GM23338 (cell line): ENCODE results near the gene PHF20. TPM values are rescaled to one million over a fixed set of nuclear protein-coding genes. Genes with fewer than 3 reads are reported as not detected.

Experiments used
- ATAC-seq: fragments of 200-7000 bp; cut with Tn5 transposase; 3 replicates; pipeline ENCODE4 v1.9.1; 2020
- DNase-seq: peaks from one replicate; pipeline ENCODE4 v3.0.0-alpha.2; 2015; ENCODE audit warnings: low spot score
- H2AFZ ChIP-seq: fragments of 200-600 bp; sonication (generic); 2 replicates; pipeline ENCODE4 v1.8.0; 2016; ENCODE audit warnings: antibody characterized with exemption, mild to moderate bottlenecking, moderate library complexity
- H3F3A ChIP-seq: fragments of 200-600 bp; sonication (generic); replicated peaks from 2 replicates; pipeline ENCODE4 v1.8.0; 2017; ENCODE audit warnings: antibody characterized with exemption, mixed run types, low read depth
- H3K27ac ChIP-seq: fragments of 200-600 bp; sonication (generic); 2 replicates; pipeline ENCODE4 v1.6.1; 2016; ENCODE audit warnings: low read depth
- H3K27me3 ChIP-seq: fragments of 200-600 bp; sonication (generic); 2 replicates; pipeline ENCODE4 v1.8.0; 2016; ENCODE audit warnings: mild to moderate bottlenecking, mixed run types, moderate library complexity; ENCODE audit not compliant: insufficient read depth
- H3K36me3 ChIP-seq: fragments of 200-600 bp; sonication (generic); 2 replicates; pipeline ENCODE4 v1.8.0; 2016; ENCODE audit warnings: mild to moderate bottlenecking; ENCODE audit not compliant: insufficient read depth
- H3K4me1 ChIP-seq: fragments of 200-600 bp; sonication (generic); 2 replicates; pipeline ENCODE4 v1.8.0; 2016; ENCODE audit warnings: mild to moderate bottlenecking, moderate library complexity; ENCODE audit not compliant: insufficient read depth
- H3K4me2 ChIP-seq: fragments of 200-600 bp; sonication (generic); 2 replicates; pipeline ENCODE4 v1.7.1; 2017; ENCODE audit warnings: mixed run types
- H3K4me3 ChIP-seq: fragments of 200-600 bp; sonication (generic); 2 replicates; pipeline ENCODE4 v1.6.1; 2016; ENCODE audit warnings: mixed run types
- H3K79me2 ChIP-seq: fragments of 200-600 bp; sonication (generic); replicated peaks from 2 replicates; pipeline ENCODE4 v1.8.0; 2017; ENCODE audit warnings: mild to moderate bottlenecking; ENCODE audit not compliant: insufficient read depth
- H3K9me2 ChIP-seq: fragments of 200-600 bp; sonication (generic); 2 replicates; pipeline ENCODE4 v1.8.0; 2017; ENCODE audit not compliant: insufficient read depth
- H4K20me1 ChIP-seq: fragments of 200-600 bp; sonication (generic); replicated peaks from 2 replicates; pipeline ENCODE4 v1.8.0; 2017; ENCODE audit warnings: mild to moderate bottlenecking; ENCODE audit not compliant: insufficient read depth
- H3K27ac Mint-ChIP-seq: 2 replicates; pipeline ENCODE4 v1.8.0; 2020; ENCODE audit warnings: inconsistent platforms, mild to moderate bottlenecking, moderate library complexity, mixed read lengths
- H3K27me3 Mint-ChIP-seq: 3 replicates; pipeline ENCODE4 v1.8.0; 2022; ENCODE audit warnings: low read depth, mild to moderate bottlenecking, moderate library complexity, mixed read lengths, inconsistent platforms; ENCODE audit not compliant: insufficient read depth, poor library complexity
- H3K36me3 Mint-ChIP-seq: 3 replicates; pipeline ENCODE4 v1.8.0; 2021; ENCODE audit warnings: low read depth, mild to moderate bottlenecking, inconsistent platforms, moderate library complexity, mixed read lengths
- H3K4me1 Mint-ChIP-seq: 3 replicates; pipeline ENCODE4 v1.8.0; 2020; ENCODE audit warnings: mild to moderate bottlenecking, inconsistent platforms, mixed read lengths
- H3K4me3 Mint-ChIP-seq: 3 replicates; pipeline ENCODE4 v1.8.0; 2021; ENCODE audit warnings: moderate library complexity, mild to moderate bottlenecking, inconsistent platforms, mixed read lengths
- H3K9me3 Mint-ChIP-seq: 3 replicates; pipeline ENCODE4 v1.8.0; 2020; ENCODE audit warnings: moderate library complexity, mild to moderate bottlenecking, inconsistent platforms, mixed read lengths
- CREB1 ChIP-seq: fragments of 250-450 bp; sonication (Bioruptor Pico); IDR thresholded peaks from 2 replicates; pipeline ENCODE4 v1.5.0; 2020; ENCODE audit warnings: low read depth, mild to moderate bottlenecking, moderate library complexity
- CTCF ChIP-seq, 2 experiments: fragments of 200-600 bp in 1 of 2; sonication (generic) in 1 of 2; conservative IDR thresholded peaks; 2 replicates each; pipeline versions ENCODE4 v1.5.1 to v1.6.1; 2016 to 2017; ENCODE audit warnings: antibody characterized with exemption in 2 of 2, low read depth in 2 of 2, mild to moderate bottlenecking in 2 of 2, moderate library complexity in 1 of 2
- EZH2 ChIP-seq: fragments of 200-600 bp; sonication (generic); IDR thresholded peaks from one replicate; pipeline ENCODE4 v1.8.0; 2017; ENCODE audit warnings: antibody characterized with exemption, mild to moderate bottlenecking, low read depth; ENCODE audit not compliant: unreplicated experiment
- EZH2phosphoT487 ChIP-seq: fragments of 200-600 bp; sonication (generic); IDR thresholded peaks from one replicate; pipeline ENCODE4 v1.8.1; 2018; ENCODE audit warnings: antibody characterized with exemption; ENCODE audit not compliant: unreplicated experiment
- JUNB ChIP-seq: IDR thresholded peaks from one replicate; pipeline ENCODE4 v1.6.1; 2016; ENCODE audit warnings: antibody characterized with exemption; ENCODE audit not compliant: unreplicated experiment
- NANOG ChIP-seq: IDR thresholded peaks from 2 replicates; pipeline ENCODE4 v1.6.1; 2016; ENCODE audit warnings: antibody characterized with exemption, borderline replicate concordance
- POLR2AphosphoS5 ChIP-seq: IDR thresholded peaks from 2 replicates; pipeline ENCODE4 v1.6.1; 2016; ENCODE audit warnings: antibody characterized with exemption, low read depth
- STAT1 ChIP-seq: IDR thresholded peaks from one replicate; pipeline ENCODE4 v1.6.1; 2016; ENCODE audit warnings: antibody characterized with exemption; ENCODE audit not compliant: unreplicated experiment
- ZNF114 ChIP-seq: fragments of 250-450 bp; sonication (Bioruptor Pico); IDR thresholded peaks from 2 replicates; pipeline ENCODE4 v1.5.0; 2020; ENCODE audit warnings: mild to moderate bottlenecking, moderate library complexity
- ZNF331 ChIP-seq: fragments of 250-450 bp; sonication (Bioruptor Pico); IDR thresholded peaks from 2 replicates; pipeline ENCODE4 v1.5.0; 2020; ENCODE audit warnings: low read depth, mild to moderate bottlenecking, moderate library complexity
- polyA plus RNA-seq: library from polyadenylated mRNA; unstranded; fragments of >200 nt; fragmentation: Nextera tagmentation; extraction: Ambion mirVana; gene quantifications from 2 replicates; pipeline ENCODE4 v1.2.1, GENCODE V29; 2016
- total RNA-seq: library from RNA; depleted of rRNA; stranded (reverse); fragments of >200 nt; shearing (Covaris generic); gene quantifications from 2 replicates; pipeline ENCODE4 v1.2.3, GENCODE V29; 2014
- TF ChIP-seq, protein P1 (sequence below): IDR thresholded peaks from one replicate; pipeline ENCODE4 v1.6.1; 2018; ENCODE audit warnings: antibody characterized with exemption; ENCODE audit not compliant: unreplicated experiment
- TF ChIP-seq, protein P2 (sequence below): IDR thresholded peaks from 2 replicates; pipeline ENCODE4 v1.6.1; 2016; ENCODE audit warnings: antibody characterized with exemption
- TF ChIP-seq, protein P3 (sequence below): fragments of 250-450 bp; sonication (Bioruptor Pico); IDR thresholded peaks from 2 replicates; pipeline ENCODE4 v1.5.0; 2020; ENCODE audit warnings: mild to moderate bottlenecking, moderate library complexity

PHF20 gene
- total and polyA plus RNA-seq, 2 experiments from 2014 or later = 71.8 to 103 TPM

DNA sequence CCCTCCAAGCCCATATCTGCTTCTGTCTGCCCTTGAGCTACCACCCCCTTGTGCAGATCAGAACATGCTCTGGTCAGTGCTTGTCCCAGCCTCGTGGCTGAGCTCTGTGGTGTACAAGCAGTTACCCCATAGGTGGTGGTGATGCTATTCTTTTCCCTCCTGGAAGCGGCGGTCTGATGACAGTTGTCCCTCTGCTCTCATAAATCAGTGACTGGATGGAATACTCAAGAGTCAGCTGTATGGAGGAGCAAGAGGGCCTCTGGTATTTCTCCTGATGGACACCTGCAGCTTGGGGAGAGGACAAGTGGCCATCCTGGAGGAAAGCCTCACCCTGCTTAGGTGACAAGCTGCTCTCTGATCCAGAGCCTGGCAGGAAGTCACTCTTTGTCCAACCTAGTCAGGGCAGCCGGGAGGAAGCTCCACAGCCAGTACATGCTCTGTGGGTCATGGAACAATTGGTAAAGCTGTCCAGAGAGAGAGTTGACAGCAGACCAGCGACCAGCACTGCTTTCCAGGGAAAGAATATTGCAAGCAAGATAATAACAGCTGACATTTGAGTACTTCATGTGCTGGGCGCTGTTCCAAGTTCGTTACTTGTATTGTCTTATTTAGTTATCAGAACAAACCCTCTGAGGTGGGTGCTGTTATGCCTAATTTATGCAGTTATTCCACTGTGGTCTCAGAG, 135.3 kb downstream of the PHF20 start:
- TF ChIP-seq, protein P1, sequence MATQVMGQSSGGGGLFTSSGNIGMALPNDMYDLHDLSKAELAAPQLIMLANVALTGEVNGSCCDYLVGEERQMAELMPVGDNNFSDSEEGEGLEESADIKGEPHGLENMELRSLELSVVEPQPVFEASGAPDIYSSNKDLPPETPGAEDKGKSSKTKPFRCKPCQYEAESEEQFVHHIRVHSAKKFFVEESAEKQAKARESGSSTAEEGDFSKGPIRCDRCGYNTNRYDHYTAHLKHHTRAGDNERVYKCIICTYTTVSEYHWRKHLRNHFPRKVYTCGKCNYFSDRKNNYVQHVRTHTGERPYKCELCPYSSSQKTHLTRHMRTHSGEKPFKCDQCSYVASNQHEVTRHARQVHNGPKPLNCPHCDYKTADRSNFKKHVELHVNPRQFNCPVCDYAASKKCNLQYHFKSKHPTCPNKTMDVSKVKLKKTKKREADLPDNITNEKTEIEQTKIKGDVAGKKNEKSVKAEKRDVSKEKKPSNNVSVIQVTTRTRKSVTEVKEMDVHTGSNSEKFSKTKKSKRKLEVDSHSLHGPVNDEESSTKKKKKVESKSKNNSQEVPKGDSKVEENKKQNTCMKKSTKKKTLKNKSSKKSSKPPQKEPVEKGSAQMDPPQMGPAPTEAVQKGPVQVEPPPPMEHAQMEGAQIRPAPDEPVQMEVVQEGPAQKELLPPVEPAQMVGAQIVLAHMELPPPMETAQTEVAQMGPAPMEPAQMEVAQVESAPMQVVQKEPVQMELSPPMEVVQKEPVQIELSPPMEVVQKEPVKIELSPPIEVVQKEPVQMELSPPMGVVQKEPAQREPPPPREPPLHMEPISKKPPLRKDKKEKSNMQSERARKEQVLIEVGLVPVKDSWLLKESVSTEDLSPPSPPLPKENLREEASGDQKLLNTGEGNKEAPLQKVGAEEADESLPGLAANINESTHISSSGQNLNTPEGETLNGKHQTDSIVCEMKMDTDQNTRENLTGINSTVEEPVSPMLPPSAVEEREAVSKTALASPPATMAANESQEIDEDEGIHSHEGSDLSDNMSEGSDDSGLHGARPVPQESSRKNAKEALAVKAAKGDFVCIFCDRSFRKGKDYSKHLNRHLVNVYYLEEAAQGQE = no peak
- TF ChIP-seq POLR2AphosphoS5 (no peak), EZH2phosphoT487 (no peak), JUNB (no peak), CREB1 (CRISPR knock-in tag) (no peak), EZH2 (no peak), STAT1 (no peak), ZNF114 (no peak), ZNF331 (CRISPR knock-in tag) (no peak), NANOG (no peak), CTCF (conservative IDR thresholded peaks at IDR 0.05; ENCODE audit: low read depth in 2 of 2) (no peak)
- TF ChIP-seq, protein P2, sequence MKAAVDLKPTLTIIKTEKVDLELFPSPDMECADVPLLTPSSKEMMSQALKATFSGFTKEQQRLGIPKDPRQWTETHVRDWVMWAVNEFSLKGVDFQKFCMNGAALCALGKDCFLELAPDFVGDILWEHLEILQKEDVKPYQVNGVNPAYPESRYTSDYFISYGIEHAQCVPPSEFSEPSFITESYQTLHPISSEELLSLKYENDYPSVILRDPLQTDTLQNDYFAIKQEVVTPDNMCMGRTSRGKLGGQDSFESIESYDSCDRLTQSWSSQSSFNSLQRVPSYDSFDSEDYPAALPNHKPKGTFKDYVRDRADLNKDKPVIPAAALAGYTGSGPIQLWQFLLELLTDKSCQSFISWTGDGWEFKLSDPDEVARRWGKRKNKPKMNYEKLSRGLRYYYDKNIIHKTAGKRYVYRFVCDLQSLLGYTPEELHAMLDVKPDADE = no peak
- TF ChIP-seq, protein P3, sequence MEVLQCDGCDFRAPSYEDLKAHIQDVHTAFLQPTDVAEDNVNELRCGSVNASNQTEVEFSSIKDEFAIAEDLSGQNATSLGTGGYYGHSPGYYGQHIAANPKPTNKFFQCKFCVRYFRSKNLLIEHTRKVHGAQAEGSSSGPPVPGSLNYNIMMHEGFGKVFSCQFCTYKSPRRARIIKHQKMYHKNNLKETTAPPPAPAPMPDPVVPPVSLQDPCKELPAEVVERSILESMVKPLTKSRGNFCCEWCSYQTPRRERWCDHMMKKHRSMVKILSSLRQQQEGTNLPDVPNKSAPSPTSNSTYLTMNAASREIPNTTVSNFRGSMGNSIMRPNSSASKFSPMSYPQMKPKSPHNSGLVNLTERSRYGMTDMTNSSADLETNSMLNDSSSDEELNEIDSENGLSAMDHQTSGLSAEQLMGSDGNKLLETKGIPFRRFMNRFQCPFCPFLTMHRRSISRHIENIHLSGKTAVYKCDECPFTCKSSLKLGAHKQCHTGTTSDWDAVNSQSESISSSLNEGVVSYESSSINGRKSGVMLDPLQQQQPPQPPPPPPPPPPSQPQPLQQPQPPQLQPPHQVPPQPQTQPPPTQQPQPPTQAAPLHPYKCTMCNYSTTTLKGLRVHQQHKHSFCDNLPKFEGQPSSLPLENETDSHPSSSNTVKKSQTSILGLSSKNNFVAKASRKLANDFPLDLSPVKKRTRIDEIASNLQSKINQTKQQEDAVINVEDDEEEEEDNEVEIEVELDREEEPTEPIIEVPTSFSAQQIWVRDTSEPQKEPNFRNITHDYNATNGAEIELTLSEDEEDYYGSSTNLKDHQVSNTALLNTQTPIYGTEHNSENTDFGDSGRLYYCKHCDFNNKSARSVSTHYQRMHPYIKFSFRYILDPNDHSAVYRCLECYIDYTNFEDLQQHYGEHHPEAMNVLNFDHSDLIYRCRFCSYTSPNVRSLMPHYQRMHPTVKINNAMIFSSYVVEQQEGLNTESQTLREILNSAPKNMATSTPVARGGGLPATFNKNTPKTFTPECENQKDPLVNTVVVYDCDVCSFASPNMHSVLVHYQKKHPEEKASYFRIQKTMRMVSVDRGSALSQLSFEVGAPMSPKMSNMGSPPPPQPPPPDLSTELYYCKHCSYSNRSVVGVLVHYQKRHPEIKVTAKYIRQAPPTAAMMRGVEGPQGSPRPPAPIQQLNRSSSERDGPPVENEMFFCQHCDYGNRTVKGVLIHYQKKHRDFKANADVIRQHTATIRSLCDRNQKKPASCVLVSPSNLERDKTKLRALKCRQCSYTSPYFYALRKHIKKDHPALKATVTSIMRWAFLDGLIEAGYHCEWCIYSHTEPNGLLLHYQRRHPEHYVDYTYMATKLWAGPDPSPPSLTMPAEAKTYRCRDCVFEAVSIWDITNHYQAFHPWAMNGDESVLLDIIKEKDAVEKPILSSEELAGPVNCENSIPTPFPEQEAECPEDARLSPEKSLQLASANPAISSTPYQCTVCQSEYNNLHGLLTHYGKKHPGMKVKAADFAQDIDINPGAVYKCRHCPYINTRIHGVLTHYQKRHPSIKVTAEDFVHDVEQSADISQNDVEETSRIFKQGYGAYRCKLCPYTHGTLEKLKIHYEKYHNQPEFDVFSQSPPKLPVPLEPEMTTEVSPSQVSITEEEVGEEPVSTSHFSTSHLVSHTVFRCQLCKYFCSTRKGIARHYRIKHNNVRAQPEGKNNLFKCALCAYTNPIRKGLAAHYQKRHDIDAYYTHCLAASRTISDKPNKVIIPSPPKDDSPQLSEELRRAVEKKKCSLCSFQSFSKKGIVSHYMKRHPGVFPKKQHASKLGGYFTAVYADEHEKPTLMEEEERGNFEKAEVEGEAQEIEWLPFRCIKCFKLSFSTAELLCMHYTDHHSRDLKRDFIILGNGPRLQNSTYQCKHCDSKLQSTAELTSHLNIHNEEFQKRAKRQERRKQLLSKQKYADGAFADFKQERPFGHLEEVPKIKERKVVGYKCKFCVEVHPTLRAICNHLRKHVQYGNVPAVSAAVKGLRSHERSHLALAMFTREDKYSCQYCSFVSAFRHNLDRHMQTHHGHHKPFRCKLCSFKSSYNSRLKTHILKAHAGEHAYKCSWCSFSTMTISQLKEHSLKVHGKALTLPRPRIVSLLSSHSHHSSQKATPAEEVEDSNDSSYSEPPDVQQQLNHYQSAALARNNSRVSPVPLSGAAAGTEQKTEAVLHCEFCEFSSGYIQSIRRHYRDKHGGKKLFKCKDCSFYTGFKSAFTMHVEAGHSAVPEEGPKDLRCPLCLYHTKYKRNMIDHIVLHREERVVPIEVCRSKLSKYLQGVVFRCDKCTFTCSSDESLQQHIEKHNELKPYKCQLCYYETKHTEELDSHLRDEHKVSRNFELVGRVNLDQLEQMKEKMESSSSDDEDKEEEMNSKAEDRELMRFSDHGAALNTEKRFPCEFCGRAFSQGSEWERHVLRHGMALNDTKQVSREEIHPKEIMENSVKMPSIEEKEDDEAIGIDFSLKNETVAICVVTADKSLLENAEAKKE (CRISPR knock-in tag) = no peak
- no peaks in the 10 kb centered on the region for H3K36me3 ChIP-seq
- no peaks in the 10 kb centered on the region for H4K20me1 ChIP-seq
- Mint-ChIP-seq H3K4me3 (no peak overlapping the region), H3K4me1 (peaks cover 28% of the 10 kb centered on the region), H3K36me3 (peaks cover 33% of the 10 kb centered on the region), H3K9me3 (peaks cover 2% of the 10 kb centered on the region; the same call in 1 of the 3 replicates), H3K27me3 (peaks cover 7% of the 10 kb centered on the region), H3K27ac (peak overlapping the region; percentile 71)
- peak overlapping the region; percentile 43 for H3K4me2 ChIP-seq
- no peak overlapping the region for H2AFZ ChIP-seq
- no peak overlapping the region for H3K4me3 ChIP-seq
- 0 out of 2 replicates have a peak overlapping the region, but pooled peaks have one; percentile 73 for H3K27ac ChIP-seq
- H3K79me2 ChIP-seq = no peaks in the 10 kb centered on the region; the same call in 1 of the 2 replicates
- H3F3A ChIP-seq = no peaks in the 10 kb centered on the region
- H3K4me1 ChIP-seq = peaks cover 18% of the 10 kb centered on the region
- no peak; the same call in 2 of the 3 replicates for ATAC-seq
- H3K9me2 ChIP-seq = no peaks in the 10 kb centered on the region
- DNase-seq = no peak
- no peaks in the 10 kb centered on the region for H3K27me3 ChIP-seq
